Osteoblast (primary cell): ENCODE data around the gene CACNA1C. TPM values are rescaled to one million over a fixed set of nuclear protein-coding genes. Genes with fewer than 3 reads are reported as not detected.

Source experiments
- DNase-seq: peaks from one replicate; pipeline ENCODE4 v3.0.0; 2011; ENCODE audit warnings: low spot score, mixed read lengths; ENCODE audit not compliant: insufficient read length; ENCODE audit errors: missing footprints
- H2AFZ ChIP-seq: 2 replicates; pipeline ENCODE4 v1.6.0; 2011; ENCODE audit warnings: mild to moderate bottlenecking, low read length
- H3K27ac ChIP-seq: 2 replicates; pipeline ENCODE4 v1.5.1; 2011; ENCODE audit warnings: mild to moderate bottlenecking, low read depth, low read length, moderate library complexity
- H3K27me3 ChIP-seq: 2 replicates; pipeline ENCODE4 v1.6.0; 2012; ENCODE audit warnings: mild to moderate bottlenecking, control low read depth, inconsistent platforms, low read length, moderate library complexity; ENCODE audit not compliant: insufficient read depth
- H3K36me3 ChIP-seq: 2 replicates; pipeline ENCODE4 v1.5.1; 2011; ENCODE audit warnings: mild to moderate bottlenecking, low read length, control low read depth, moderate library complexity; ENCODE audit not compliant: insufficient read depth
- H3K4me1 ChIP-seq: 2 replicates; pipeline ENCODE4 v1.5.1; 2011; ENCODE audit warnings: mild to moderate bottlenecking, low read length, control low read depth, moderate library complexity; ENCODE audit not compliant: insufficient read depth
- H3K4me2 ChIP-seq: 2 replicates; pipeline ENCODE4 v1.6.0; 2011; ENCODE audit warnings: mild to moderate bottlenecking, low read length; ENCODE audit not compliant: insufficient read depth
- H3K4me3 ChIP-seq: fragments of 200-600 bp; sonication (generic); 3 replicates; pipeline ENCODE4 v1.5.1; 2012; ENCODE audit warnings: mild to moderate bottlenecking, low read length, inconsistent platforms; ENCODE audit not compliant: insufficient read depth
- H3K79me2 ChIP-seq: 2 replicates; pipeline ENCODE4 v1.6.0; 2012; ENCODE audit warnings: mild to moderate bottlenecking, low read length, control low read depth, inconsistent platforms; ENCODE audit not compliant: insufficient read depth
- H3K9me3 ChIP-seq: 2 replicates; pipeline ENCODE4 v1.5.1; 2011; ENCODE audit warnings: low read depth, low read length, control low read depth
- H4K20me1 ChIP-seq: 2 replicates; pipeline ENCODE4 v1.6.0; 2012; ENCODE audit warnings: mild to moderate bottlenecking, low read length, control low read depth; ENCODE audit not compliant: insufficient read depth
- total RNA-seq: library from RNA; depleted of rRNA; stranded (reverse); fragments of >200 nt; gene quantifications from 2 replicates; pipeline ENCODE4 v1.2.3, GENCODE V29; 2012
- TF ChIP-seq, protein P1 (sequence below): IDR thresholded peaks from 2 replicates; pipeline ENCODE4 v1.5.1; 2011; ENCODE audit warnings: mild to moderate bottlenecking, low read depth, low read length, moderate library complexity; ENCODE audit errors: extremely low read depth

CACNA1C gene
- total RNA-seq, 1 donor: 19.2 TPM

DNA sequence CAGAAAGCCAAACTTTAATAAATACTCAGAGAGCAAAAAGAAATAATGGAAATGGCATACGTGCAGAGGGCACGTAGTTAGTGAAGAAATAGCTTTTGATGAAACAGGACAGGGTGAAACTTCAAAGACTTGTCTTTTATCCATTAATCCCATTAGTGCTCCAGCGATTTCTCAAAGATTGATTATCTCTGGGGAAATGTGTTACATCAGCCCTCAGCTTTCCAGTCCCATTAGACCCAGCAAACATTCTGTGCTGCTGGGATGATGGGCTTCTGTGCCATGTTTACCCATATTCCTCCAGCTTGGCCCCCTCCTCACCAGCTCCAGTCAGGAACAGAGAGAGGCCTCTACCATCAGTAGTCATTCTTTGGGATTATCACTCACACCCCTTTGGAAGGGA, 113.1 kb downstream of the CACNA1C start:
- H3K79me2 ChIP-seq: peaks cover 24% of the 10 kb centered on the region
- no peak overlapping the region for H3K4me3 ChIP-seq
- H2AFZ ChIP-seq: no peak overlapping the region
- H4K20me1 ChIP-seq: peaks cover 11% of the 10 kb centered on the region
- peaks cover 47% of the 10 kb centered on the region for H3K4me1 ChIP-seq
- no peaks in the 10 kb centered on the region for H3K27me3 ChIP-seq
- H3K4me2 ChIP-seq: no peak overlapping the region
- no peak overlapping the region for H3K27ac ChIP-seq
- no peak for DNase-seq
- H3K9me3 ChIP-seq: peaks cover 2% of the 10 kb centered on the region
- no peaks in the 10 kb centered on the region for H3K36me3 ChIP-seq
- TF ChIP-seq, protein P1, sequence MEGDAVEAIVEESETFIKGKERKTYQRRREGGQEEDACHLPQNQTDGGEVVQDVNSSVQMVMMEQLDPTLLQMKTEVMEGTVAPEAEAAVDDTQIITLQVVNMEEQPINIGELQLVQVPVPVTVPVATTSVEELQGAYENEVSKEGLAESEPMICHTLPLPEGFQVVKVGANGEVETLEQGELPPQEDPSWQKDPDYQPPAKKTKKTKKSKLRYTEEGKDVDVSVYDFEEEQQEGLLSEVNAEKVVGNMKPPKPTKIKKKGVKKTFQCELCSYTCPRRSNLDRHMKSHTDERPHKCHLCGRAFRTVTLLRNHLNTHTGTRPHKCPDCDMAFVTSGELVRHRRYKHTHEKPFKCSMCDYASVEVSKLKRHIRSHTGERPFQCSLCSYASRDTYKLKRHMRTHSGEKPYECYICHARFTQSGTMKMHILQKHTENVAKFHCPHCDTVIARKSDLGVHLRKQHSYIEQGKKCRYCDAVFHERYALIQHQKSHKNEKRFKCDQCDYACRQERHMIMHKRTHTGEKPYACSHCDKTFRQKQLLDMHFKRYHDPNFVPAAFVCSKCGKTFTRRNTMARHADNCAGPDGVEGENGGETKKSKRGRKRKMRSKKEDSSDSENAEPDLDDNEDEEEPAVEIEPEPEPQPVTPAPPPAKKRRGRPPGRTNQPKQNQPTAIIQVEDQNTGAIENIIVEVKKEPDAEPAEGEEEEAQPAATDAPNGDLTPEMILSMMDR: no peak

DNA sequence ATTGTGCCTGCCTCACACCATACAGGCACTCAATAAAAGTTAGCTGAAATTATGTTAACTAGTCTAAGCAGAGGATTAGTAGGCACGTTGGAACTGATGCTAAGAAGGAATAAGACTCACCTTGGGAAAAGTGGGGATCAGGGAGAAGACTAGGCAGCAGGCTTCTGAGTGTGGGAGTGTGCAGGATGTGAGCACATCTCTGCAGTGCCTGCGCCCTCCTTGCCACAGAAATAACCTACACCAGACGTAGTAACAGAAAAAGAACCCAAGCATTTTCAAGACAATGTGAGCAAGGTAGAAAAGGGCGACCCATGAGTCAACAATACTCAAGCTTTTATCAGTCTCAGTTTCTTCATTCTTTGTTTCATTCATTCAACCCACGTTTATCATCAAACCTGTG, 113.9 kb downstream of the CACNA1C start:
- Histone ChIP-seq H3K27me3 (no peaks in the 10 kb centered on the region), H4K20me1 (peaks cover 11% of the 10 kb centered on the region), H3K4me3 (no peak overlapping the region), H2AFZ (no peak overlapping the region), H3K27ac (no peak overlapping the region), H3K79me2 (peaks cover 26% of the 10 kb centered on the region), H3K9me3 (peaks cover 2% of the 10 kb centered on the region), H3K4me1 (peaks cover 47% of the 10 kb centered on the region), H3K4me2 (no peak overlapping the region), H3K36me3 (no peaks in the 10 kb centered on the region)
- DNase-seq: no peak
- TF ChIP-seq, protein P1: no peak

DNA sequence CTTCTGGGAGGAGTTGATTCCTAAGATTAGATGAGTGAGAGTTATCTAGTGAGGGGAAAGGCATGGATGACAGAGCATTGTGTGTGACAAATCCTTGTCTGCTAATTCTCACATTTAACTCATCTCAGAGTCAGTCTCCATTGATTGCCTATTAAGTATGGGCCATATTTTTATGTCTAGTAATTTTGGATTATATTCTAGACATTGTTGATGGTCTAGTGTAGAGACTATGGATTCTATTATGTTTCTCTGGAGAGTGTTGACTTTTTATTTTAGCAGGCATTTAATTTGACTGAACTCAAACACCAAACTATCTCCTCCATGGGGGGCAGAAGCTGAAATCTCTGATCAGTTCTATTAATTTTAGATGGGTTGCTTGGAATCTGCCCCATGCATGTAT, 114.4 kb downstream of the CACNA1C start:
- Histone ChIP-seq H3K4me1 (peaks cover 46% of the 10 kb centered on the region), H3K36me3 (no peaks in the 10 kb centered on the region), H3K4me2 (no peak overlapping the region), H2AFZ (no peak overlapping the region), H3K79me2 (peaks cover 23% of the 10 kb centered on the region), H4K20me1 (peaks cover 11% of the 10 kb centered on the region), H3K9me3 (peaks cover 2% of the 10 kb centered on the region), H3K27ac (no peak overlapping the region), H3K4me3 (no peak overlapping the region), H3K27me3 (no peaks in the 10 kb centered on the region)
- TF ChIP-seq, protein P1: no peak
- no peak for DNase-seq

DNA sequence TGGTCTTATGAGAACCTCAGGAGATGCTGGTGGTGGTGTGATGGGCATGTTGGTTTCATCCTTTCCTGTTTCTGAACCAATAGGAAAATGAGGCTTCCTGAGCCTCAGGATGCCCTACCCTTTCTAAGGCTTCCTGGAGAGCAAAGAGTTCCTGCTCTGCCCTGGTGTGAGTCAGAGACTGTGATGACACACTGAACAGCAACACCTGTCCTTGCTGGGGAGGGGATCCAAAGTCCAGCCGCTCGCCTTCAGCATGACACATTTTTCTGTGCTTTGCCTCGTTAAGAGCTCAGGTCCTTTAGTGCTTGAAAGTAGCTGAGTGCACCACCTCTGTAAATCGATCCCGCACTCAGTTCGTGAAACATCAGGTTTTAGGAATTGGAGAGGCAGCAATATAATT, 116.0 kb downstream of the CACNA1C start:
- Histone ChIP-seq H2AFZ (no peak overlapping the region), H4K20me1 (peaks cover 11% of the 10 kb centered on the region), H3K27ac (no peak overlapping the region), H3K4me1 (peaks cover 32% of the 10 kb centered on the region), H3K4me3 (no peak overlapping the region), H3K79me2 (peaks cover 19% of the 10 kb centered on the region), H3K4me2 (no peak overlapping the region), H3K27me3 (no peaks in the 10 kb centered on the region), H3K36me3 (no peaks in the 10 kb centered on the region), H3K9me3 (peaks cover 2% of the 10 kb centered on the region)
- TF ChIP-seq, protein P1: no peak
- DNase-seq: no peak
